ENCODE results near the gene RS1. TPM values are rescaled to one million over a fixed set of nuclear protein-coding genes. Genes with fewer than 3 reads are reported as not detected.

The RS1 gene
- total RNA-seq, 1 donor from 2014 or later, result not detected

- DNase-seq (ENCODE audit: low spot score), result peak; percentile 86
- peak; percentile 97 for ATAC-seq
- intact Hi-C loops (cut with DNase I), result loop anchor here (1.0 kb wide), 1 partner anchor 44 kb away; no protein-coding TSS in a partner anchor
These were observed 3.2 kb upstream of the RS1 start for GRCh38 chrX:18674788-18675735.

GRCh38 chrX:18674417-18674787 is 2.5 kb upstream of the RS1 start:
- peak; percentile 67 for DNase-seq (ENCODE audit: low spot score)
- intact Hi-C loops (cut with DNase I), result no loop called here

GRCh38 chrX:18668071-18668835 is 3.7 kb downstream of the RS1 start:
- no peak for DNase-seq (ENCODE audit: low spot score)
- intact Hi-C loops (cut with DNase I), result no loop called here
- no peak for ATAC-seq

More at GRCh38 chrX:18674417-18674787, 2.5 kb upstream of the RS1 start:
- peak; percentile 65 for ATAC-seq

GRCh38 chrX:18666614-18667013 is 5.3 kb downstream of the RS1 start:
- ATAC-seq, result peak; percentile 39
- intact Hi-C loops (cut with DNase I), result no loop called here
- DNase-seq (ENCODE audit: low spot score), result no peak

DNA sequence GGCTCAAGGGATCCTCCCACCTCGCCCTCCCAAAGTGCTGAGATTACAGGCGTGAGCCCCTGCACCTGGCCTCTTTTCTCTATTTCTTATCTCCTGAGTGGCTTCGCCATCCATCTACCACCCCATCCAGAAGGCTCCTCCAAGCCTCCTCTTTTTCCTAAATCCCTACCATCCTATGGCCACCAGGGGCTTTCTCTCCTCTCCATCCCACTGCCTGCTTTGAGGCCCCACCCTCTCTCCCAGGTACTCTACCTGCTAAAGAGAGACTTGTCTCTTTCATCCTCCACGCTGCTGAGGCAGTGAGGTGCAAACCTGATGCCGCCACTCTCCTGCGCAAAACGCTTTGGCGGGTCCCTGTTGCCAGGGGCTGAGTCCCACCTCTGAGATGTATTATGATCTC is 7.0 kb downstream of the RS1 start:
- DNase-seq (ENCODE audit: low spot score) (no peak), ATAC-seq (no peak)
- intact Hi-C loops (cut with DNase I), result no loop called here

- DNase-seq (ENCODE audit: low spot score), result no peak
- no peak for ATAC-seq
- intact Hi-C loops (cut with DNase I), result no loop called here
These were observed 10.6 kb downstream of the RS1 start for GRCh38 chrX:18661273-18661672.

GRCh38 chrX:18654875-18655836 is 16.8 kb downstream of the RS1 start:
- ATAC-seq (peak; percentile 34), DNase-seq (ENCODE audit: low spot score) (no peak)
- intact Hi-C loops (cut with DNase I), result no loop called here

GRCh38 chrX:18652636-18653035 is 19.3 kb downstream of the RS1 start:
- intact Hi-C loops (cut with DNase I), result no loop called here
- no peak for DNase-seq (ENCODE audit: low spot score)
- no peak for ATAC-seq

DNA sequence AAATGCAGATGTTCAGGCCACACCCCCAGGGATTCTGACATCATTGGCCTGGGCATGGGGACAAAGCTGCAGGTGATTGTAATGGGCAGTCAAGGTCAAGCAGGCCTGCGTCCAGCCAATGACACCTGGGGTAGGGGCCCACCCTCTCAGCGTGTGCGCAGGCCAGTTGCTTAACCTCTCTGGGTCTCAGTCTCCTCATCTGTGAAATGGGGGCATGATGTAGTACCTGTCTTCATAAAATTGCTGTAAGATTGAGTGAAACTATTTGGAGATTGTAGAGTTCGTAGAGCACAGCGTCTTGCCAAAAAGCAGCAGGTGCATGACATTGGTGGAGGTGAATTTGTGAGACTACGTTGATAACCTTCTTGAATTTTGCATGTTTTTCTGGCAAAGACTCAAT is 21.2 kb downstream of the RS1 start:
- DNase-seq (ENCODE audit: low spot score) (no peak), ATAC-seq (no peak)

GRCh38 chrX:18649498-18649951 is 22.4 kb downstream of the RS1 start:
- DNase-seq (ENCODE audit: low spot score), result no peak
- intact Hi-C loops (cut with DNase I), result loop anchor here (5.0 kb wide), 1 partner anchor 1227 kb away; no protein-coding TSS in a partner anchor
- ATAC-seq, result no peak

More for the DNA sequence above, 21.2 kb downstream of the RS1 start:
- intact Hi-C loops (cut with DNase I), result no loop called here

- intact Hi-C loops (cut with DNase I), result loop anchor here (5.0 kb wide), 1 partner anchor 1225 kb away; no protein-coding TSS in a partner anchor
- DNase-seq (ENCODE audit: low spot score), result no peak
- ATAC-seq, result no peak
These were observed 24.3 kb downstream of the RS1 start for GRCh38 chrX:18647621-18648020.

GRCh38 chrX:18643853-18644252 is 28.1 kb downstream of the RS1 start:
- DNase-seq (ENCODE audit: low spot score), result no peak
- ATAC-seq, result no peak
- intact Hi-C loops (cut with DNase I), result no loop called here

GRCh38 chrX:18643243-18643642 is 28.7 kb downstream of the RS1 start:
- intact Hi-C loops (cut with DNase I), result no loop called here
- ATAC-seq, result no peak
- DNase-seq (ENCODE audit: low spot score), result no peak

GRCh38 chrX:18640686-18641085 is 31.2 kb downstream of the RS1 start:
- DNase-seq (ENCODE audit: low spot score) (no peak), ATAC-seq (no peak)
- intact Hi-C loops (cut with DNase I), result no loop called here

- intact Hi-C loops (cut with DNase I), result no loop called here
- DNase-seq (ENCODE audit: low spot score), result no peak
- ATAC-seq, result no peak
These were observed 32.6 kb downstream of the RS1 start for GRCh38 chrX:18639280-18639679.

- ATAC-seq (no peak), DNase-seq (ENCODE audit: low spot score) (no peak)
- intact Hi-C loops (cut with DNase I), result no loop called here
These were observed 33.5 kb downstream of the RS1 start for GRCh38 chrX:18638398-18638797.

- DNase-seq (ENCODE audit: low spot score) (no peak), ATAC-seq (no peak)
- intact Hi-C loops (cut with DNase I), result loop anchor here (1.0 kb wide), 1 partner anchor 44 kb away; no protein-coding TSS in a partner anchor
These were observed 41.0 kb downstream of the RS1 start for GRCh38 chrX:18630934-18631333.

GRCh38 chrX:18624599-18624998 is 47.3 kb downstream of the RS1 start:
- intact Hi-C loops (cut with DNase I), result no loop called here
- ATAC-seq (no peak), DNase-seq (ENCODE audit: low spot score) (no peak)

DNA sequence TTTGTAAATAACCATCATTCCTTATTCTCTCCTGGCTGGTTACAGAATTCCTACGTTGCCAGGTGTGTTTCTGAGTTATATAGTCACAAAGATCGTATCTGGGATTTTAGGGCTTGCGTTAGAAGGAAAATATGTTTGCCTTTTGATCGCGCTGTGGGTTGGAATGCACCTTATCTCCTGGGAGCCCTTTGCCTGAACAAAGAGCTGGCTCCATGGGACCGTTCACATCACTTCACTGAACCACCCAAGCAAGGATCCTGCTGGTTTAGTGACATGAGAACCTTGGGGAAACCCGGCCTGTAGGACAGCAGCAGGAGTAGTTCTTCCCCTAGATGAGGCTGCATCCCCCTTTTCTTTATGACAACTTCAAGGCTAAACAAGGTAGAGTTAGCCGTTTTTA is 51.6 kb downstream of the RS1 start:
- DNase-seq (ENCODE audit: low spot score) (no peak), ATAC-seq (no peak)
- intact Hi-C loops (cut with DNase I), result no loop called here

Measured in sciatic nerve (tissue), 2 donors.